ENCODE data around the gene PRRT3.

DNA sequence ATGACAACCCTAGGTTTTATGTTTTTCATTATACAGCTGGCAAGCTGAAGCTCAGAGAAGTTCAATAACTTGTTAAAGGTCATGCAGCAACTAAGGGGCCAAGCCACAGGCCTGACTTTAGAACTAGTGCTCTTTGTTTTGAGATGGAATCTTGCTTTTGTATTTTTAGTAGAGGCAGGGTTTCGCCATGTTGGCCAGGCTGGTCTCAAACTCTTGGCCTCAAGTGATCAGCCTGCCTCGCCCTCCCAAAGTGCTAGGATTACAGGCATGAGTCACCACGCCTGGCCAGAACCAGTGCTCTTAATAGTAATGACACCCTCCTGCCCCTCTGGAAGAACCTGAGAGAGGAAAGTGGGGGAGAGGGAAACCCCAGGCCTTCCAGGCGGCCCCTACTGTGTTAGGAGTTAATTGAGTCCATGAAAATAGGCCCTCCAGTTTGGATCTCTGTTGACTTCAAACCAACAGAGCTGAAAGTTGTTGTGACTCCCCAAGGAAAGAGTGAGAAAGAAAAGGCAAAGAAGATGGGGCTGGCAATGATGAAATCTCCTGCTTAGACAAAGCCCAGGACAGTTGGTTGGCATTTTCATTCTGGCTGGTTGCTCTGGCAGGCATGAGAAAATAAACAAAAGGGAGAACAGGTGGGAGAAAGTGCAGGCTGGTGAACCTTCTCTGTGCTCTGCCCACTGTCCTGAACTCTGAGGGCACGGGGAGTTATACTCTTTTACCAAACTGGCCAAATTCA is 3.6 kb upstream of the PRRT3 start:
- TF ChIP-seq POLR2AphosphoS5 (IDR thresholded peaks at IDR 0.05; ENCODE audit: low read depth): no peak
- TF ChIP-seq, protein P1, sequence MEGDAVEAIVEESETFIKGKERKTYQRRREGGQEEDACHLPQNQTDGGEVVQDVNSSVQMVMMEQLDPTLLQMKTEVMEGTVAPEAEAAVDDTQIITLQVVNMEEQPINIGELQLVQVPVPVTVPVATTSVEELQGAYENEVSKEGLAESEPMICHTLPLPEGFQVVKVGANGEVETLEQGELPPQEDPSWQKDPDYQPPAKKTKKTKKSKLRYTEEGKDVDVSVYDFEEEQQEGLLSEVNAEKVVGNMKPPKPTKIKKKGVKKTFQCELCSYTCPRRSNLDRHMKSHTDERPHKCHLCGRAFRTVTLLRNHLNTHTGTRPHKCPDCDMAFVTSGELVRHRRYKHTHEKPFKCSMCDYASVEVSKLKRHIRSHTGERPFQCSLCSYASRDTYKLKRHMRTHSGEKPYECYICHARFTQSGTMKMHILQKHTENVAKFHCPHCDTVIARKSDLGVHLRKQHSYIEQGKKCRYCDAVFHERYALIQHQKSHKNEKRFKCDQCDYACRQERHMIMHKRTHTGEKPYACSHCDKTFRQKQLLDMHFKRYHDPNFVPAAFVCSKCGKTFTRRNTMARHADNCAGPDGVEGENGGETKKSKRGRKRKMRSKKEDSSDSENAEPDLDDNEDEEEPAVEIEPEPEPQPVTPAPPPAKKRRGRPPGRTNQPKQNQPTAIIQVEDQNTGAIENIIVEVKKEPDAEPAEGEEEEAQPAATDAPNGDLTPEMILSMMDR (conservative IDR thresholded peaks at IDR 0.05; ENCODE audit: low read depth in 2 of 2): no peak
- no peak for TF ChIP-seq CREB1 (CRISPR knock-in tag; IDR thresholded peaks at IDR 0.05; ENCODE audit: low read depth)
- TF ChIP-seq EZH2 (IDR thresholded peaks at IDR 0.05; ENCODE audit: low read depth, unreplicated experiment): no peak
- TF ChIP-seq, protein P2, sequence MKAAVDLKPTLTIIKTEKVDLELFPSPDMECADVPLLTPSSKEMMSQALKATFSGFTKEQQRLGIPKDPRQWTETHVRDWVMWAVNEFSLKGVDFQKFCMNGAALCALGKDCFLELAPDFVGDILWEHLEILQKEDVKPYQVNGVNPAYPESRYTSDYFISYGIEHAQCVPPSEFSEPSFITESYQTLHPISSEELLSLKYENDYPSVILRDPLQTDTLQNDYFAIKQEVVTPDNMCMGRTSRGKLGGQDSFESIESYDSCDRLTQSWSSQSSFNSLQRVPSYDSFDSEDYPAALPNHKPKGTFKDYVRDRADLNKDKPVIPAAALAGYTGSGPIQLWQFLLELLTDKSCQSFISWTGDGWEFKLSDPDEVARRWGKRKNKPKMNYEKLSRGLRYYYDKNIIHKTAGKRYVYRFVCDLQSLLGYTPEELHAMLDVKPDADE (IDR thresholded peaks at IDR 0.05): no peak
- TF ChIP-seq, protein P3, sequence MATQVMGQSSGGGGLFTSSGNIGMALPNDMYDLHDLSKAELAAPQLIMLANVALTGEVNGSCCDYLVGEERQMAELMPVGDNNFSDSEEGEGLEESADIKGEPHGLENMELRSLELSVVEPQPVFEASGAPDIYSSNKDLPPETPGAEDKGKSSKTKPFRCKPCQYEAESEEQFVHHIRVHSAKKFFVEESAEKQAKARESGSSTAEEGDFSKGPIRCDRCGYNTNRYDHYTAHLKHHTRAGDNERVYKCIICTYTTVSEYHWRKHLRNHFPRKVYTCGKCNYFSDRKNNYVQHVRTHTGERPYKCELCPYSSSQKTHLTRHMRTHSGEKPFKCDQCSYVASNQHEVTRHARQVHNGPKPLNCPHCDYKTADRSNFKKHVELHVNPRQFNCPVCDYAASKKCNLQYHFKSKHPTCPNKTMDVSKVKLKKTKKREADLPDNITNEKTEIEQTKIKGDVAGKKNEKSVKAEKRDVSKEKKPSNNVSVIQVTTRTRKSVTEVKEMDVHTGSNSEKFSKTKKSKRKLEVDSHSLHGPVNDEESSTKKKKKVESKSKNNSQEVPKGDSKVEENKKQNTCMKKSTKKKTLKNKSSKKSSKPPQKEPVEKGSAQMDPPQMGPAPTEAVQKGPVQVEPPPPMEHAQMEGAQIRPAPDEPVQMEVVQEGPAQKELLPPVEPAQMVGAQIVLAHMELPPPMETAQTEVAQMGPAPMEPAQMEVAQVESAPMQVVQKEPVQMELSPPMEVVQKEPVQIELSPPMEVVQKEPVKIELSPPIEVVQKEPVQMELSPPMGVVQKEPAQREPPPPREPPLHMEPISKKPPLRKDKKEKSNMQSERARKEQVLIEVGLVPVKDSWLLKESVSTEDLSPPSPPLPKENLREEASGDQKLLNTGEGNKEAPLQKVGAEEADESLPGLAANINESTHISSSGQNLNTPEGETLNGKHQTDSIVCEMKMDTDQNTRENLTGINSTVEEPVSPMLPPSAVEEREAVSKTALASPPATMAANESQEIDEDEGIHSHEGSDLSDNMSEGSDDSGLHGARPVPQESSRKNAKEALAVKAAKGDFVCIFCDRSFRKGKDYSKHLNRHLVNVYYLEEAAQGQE (IDR thresholded peaks at IDR 0.05; ENCODE audit: unreplicated experiment): no peak
- no peak for TF ChIP-seq STAT1 (IDR thresholded peaks at IDR 0.05; ENCODE audit: unreplicated experiment)
- no peak for TF ChIP-seq JUNB (IDR thresholded peaks at IDR 0.05; ENCODE audit: unreplicated experiment)
- no peak for TF ChIP-seq ZNF331 (CRISPR knock-in tag; IDR thresholded peaks at IDR 0.05; ENCODE audit: low read depth)
- no peak for TF ChIP-seq EZH2phosphoT487 (IDR thresholded peaks at IDR 0.05; ENCODE audit: unreplicated experiment)
- TF ChIP-seq ZNF114 (CRISPR knock-in tag; IDR thresholded peaks at IDR 0.05): no peak
- no peak for TF ChIP-seq NANOG (IDR thresholded peaks at IDR 0.05; ENCODE audit: borderline replicate concordance)
- TF ChIP-seq, protein P4, sequence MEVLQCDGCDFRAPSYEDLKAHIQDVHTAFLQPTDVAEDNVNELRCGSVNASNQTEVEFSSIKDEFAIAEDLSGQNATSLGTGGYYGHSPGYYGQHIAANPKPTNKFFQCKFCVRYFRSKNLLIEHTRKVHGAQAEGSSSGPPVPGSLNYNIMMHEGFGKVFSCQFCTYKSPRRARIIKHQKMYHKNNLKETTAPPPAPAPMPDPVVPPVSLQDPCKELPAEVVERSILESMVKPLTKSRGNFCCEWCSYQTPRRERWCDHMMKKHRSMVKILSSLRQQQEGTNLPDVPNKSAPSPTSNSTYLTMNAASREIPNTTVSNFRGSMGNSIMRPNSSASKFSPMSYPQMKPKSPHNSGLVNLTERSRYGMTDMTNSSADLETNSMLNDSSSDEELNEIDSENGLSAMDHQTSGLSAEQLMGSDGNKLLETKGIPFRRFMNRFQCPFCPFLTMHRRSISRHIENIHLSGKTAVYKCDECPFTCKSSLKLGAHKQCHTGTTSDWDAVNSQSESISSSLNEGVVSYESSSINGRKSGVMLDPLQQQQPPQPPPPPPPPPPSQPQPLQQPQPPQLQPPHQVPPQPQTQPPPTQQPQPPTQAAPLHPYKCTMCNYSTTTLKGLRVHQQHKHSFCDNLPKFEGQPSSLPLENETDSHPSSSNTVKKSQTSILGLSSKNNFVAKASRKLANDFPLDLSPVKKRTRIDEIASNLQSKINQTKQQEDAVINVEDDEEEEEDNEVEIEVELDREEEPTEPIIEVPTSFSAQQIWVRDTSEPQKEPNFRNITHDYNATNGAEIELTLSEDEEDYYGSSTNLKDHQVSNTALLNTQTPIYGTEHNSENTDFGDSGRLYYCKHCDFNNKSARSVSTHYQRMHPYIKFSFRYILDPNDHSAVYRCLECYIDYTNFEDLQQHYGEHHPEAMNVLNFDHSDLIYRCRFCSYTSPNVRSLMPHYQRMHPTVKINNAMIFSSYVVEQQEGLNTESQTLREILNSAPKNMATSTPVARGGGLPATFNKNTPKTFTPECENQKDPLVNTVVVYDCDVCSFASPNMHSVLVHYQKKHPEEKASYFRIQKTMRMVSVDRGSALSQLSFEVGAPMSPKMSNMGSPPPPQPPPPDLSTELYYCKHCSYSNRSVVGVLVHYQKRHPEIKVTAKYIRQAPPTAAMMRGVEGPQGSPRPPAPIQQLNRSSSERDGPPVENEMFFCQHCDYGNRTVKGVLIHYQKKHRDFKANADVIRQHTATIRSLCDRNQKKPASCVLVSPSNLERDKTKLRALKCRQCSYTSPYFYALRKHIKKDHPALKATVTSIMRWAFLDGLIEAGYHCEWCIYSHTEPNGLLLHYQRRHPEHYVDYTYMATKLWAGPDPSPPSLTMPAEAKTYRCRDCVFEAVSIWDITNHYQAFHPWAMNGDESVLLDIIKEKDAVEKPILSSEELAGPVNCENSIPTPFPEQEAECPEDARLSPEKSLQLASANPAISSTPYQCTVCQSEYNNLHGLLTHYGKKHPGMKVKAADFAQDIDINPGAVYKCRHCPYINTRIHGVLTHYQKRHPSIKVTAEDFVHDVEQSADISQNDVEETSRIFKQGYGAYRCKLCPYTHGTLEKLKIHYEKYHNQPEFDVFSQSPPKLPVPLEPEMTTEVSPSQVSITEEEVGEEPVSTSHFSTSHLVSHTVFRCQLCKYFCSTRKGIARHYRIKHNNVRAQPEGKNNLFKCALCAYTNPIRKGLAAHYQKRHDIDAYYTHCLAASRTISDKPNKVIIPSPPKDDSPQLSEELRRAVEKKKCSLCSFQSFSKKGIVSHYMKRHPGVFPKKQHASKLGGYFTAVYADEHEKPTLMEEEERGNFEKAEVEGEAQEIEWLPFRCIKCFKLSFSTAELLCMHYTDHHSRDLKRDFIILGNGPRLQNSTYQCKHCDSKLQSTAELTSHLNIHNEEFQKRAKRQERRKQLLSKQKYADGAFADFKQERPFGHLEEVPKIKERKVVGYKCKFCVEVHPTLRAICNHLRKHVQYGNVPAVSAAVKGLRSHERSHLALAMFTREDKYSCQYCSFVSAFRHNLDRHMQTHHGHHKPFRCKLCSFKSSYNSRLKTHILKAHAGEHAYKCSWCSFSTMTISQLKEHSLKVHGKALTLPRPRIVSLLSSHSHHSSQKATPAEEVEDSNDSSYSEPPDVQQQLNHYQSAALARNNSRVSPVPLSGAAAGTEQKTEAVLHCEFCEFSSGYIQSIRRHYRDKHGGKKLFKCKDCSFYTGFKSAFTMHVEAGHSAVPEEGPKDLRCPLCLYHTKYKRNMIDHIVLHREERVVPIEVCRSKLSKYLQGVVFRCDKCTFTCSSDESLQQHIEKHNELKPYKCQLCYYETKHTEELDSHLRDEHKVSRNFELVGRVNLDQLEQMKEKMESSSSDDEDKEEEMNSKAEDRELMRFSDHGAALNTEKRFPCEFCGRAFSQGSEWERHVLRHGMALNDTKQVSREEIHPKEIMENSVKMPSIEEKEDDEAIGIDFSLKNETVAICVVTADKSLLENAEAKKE (CRISPR knock-in tag; IDR thresholded peaks at IDR 0.05): no peak
